ENCODE results near the gene TMEM163. TPM values are rescaled to one million over a fixed set of nuclear protein-coding genes. Genes with fewer than 3 reads are reported as not detected.

The TMEM163 gene
- total RNA-seq, 1 experiment from 2014 or later: 0.12 TPM

DNA sequence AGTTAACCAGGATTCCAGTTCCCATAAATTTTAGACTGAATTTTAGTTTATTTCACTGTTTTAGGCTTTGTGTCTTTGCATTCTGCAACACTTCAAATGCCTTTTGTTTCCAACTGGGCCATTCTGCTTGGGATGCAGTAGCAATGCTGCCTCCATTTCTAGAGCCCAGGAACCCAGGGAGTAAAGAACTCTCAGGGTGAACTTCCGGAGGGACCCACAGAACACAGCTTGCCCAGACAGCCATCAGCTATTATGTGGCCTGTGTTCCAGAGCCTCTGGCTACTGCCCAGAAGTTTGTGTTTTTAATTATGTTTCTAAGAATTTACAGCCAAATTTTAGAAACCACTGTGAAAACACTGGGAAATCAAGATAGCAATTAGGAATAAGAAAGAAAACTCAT lies 145.1 kb downstream of the TMEM163 start:
- Histone ChIP-seq H3K9me2 (ENCODE audit: insufficient read depth) (no peaks in the 10 kb centered on the region), H3K4me1 (ENCODE audit: control insufficient read depth in 1 of 2, insufficient read depth in 2 of 2, low read length in 2 of 2) (no peaks in the 10 kb centered on the region), H3K4me2 (ENCODE audit: low read length) (no peak overlapping the region), H4K20me1 (ENCODE audit: insufficient read depth) (no peaks in the 10 kb centered on the region), H2AFZ (ENCODE audit: low read depth, low read length, poor library complexity, severe bottlenecking) (no peak overlapping the region), H3K27me3 (ENCODE audit: insufficient read depth, low read length) (peaks cover 14% of the 10 kb centered on the region; the same call in 1 of the 2 replicates), H3K79me2 (ENCODE audit: insufficient read depth, low read length) (no peaks in the 10 kb centered on the region), H3K9me3 (ENCODE audit: control insufficient read depth in 1 of 2, insufficient read depth in 1 of 2, low read depth in 1 of 2, low read length in 2 of 2) (no peaks in the 10 kb centered on the region), H3K36me3 (ENCODE audit: control insufficient read depth in 1 of 2, insufficient read depth in 2 of 2, low read length in 2 of 2) (no peaks in the 10 kb centered on the region), H3K4me3 (replicated peaks in 1 of 2; ENCODE audit: low read depth in 1 of 2, low read length in 2 of 2) (no peak overlapping the region), H3K9ac (ENCODE audit: low read length) (no peak overlapping the region), H3K27ac (ENCODE audit: low read depth, low read length) (no peak overlapping the region)
- ATAC-seq: no peak
- intact Hi-C loops (cut with micrococcal nuclease): no loop called here
- TF ChIP-seq, protein P1, sequence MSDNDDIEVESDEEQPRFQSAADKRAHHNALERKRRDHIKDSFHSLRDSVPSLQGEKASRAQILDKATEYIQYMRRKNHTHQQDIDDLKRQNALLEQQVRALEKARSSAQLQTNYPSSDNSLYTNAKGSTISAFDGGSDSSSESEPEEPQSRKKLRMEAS (IDR thresholded peaks at IDR 0.05): no peak
- TF ChIP-seq FOSL1 (IDR thresholded peaks at IDR 0.05; ENCODE audit: low read depth): no peak
- TF ChIP-seq JUND (IDR thresholded peaks at IDR 0.05): no peak
- no peak for TF ChIP-seq ZFX (IDR thresholded peaks at IDR 0.05)
- BruUV-seq (replicated peaks): no TSS peak
- DNase-seq (ENCODE audit: low read depth, low spot score): no peak
- ChIA-PET CTCF (no interaction called here), POLR2A (no interaction called here), RAD21 (ENCODE audit: low non-redundant PET in 1 of 2, low total read pairs in 2 of 2, uncharacterized antibody in 2 of 2, unreplicated experiment in 2 of 2) (no interaction called here)

DNA sequence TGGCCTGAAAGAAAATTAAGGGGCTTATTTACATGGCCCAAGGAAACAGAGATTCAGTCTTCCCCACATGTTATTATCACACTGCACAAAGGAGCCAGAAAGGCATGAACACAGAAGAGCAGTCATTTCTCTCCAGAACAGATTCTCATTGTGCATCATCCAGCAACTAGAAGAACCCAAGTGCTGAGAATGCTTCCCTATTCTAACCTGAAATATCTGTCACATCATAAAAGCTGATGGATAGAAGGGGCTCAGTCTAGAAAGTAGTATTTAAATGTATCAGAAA lies 145.8 kb downstream of the TMEM163 start:
- intact Hi-C loops (cut with micrococcal nuclease): no loop called here
- ChIA-PET CTCF (no interaction called here), POLR2A (no interaction called here), RAD21 (ENCODE audit: low non-redundant PET in 1 of 2, low total read pairs in 2 of 2, uncharacterized antibody in 2 of 2, unreplicated experiment in 2 of 2) (no interaction called here)
- no peak for DNase-seq (ENCODE audit: low read depth, low spot score)
- Histone ChIP-seq H3K4me3 (replicated peaks in 1 of 2; ENCODE audit: low read depth in 1 of 2, low read length in 2 of 2) (no peak overlapping the region), H3K9me3 (ENCODE audit: control insufficient read depth in 1 of 2, insufficient read depth in 1 of 2, low read depth in 1 of 2, low read length in 2 of 2) (no peaks in the 10 kb centered on the region), H3K9me2 (ENCODE audit: insufficient read depth) (no peaks in the 10 kb centered on the region), H3K9ac (ENCODE audit: low read length) (no peak overlapping the region), H4K20me1 (ENCODE audit: insufficient read depth) (no peaks in the 10 kb centered on the region), H3K36me3 (ENCODE audit: control insufficient read depth in 1 of 2, insufficient read depth in 2 of 2, low read length in 2 of 2) (no peaks in the 10 kb centered on the region), H3K27me3 (ENCODE audit: insufficient read depth, low read length) (peaks cover 14% of the 10 kb centered on the region; the same call in 1 of the 2 replicates), H3K4me1 (ENCODE audit: control insufficient read depth in 1 of 2, insufficient read depth in 2 of 2, low read length in 2 of 2) (no peaks in the 10 kb centered on the region), H2AFZ (ENCODE audit: low read depth, low read length, poor library complexity, severe bottlenecking) (no peak overlapping the region), H3K4me2 (ENCODE audit: low read length) (no peak overlapping the region), H3K79me2 (ENCODE audit: insufficient read depth, low read length) (no peaks in the 10 kb centered on the region), H3K27ac (ENCODE audit: low read depth, low read length) (no peak overlapping the region)
- no peak for ATAC-seq
- BruUV-seq (replicated peaks): no TSS peak
- TF ChIP-seq SRF (IDR thresholded peaks at IDR 0.05; ENCODE audit: low read depth) (no peak), REST (IDR thresholded peaks at IDR 0.05; ENCODE audit: low read depth) (no peak), POLR2AphosphoS5 (IDR thresholded peaks at IDR 0.05; ENCODE audit: low read depth, low read length) (no peak), SP1 (IDR thresholded peaks at IDR 0.05; ENCODE audit: low read depth) (no peak), FOSL1 (IDR thresholded peaks at IDR 0.05; ENCODE audit: low read depth) (no peak), ATF3 (IDR thresholded peaks at IDR 0.05) (no peak), EGR1 (IDR thresholded peaks at IDR 0.05; ENCODE audit: low read depth) (no peak), SIN3A (IDR thresholded peaks at IDR 0.05; ENCODE audit: low read depth) (no peak), POLR2A (IDR thresholded peaks at IDR 0.05; ENCODE audit: borderline replicate concordance, extremely low read depth, insufficient read depth, insufficient read length) (no peak), EZH2phosphoT487 (IDR thresholded peaks at IDR 0.05; ENCODE audit: borderline replicate concordance) (no peak)
- TF ChIP-seq, protein P2, sequence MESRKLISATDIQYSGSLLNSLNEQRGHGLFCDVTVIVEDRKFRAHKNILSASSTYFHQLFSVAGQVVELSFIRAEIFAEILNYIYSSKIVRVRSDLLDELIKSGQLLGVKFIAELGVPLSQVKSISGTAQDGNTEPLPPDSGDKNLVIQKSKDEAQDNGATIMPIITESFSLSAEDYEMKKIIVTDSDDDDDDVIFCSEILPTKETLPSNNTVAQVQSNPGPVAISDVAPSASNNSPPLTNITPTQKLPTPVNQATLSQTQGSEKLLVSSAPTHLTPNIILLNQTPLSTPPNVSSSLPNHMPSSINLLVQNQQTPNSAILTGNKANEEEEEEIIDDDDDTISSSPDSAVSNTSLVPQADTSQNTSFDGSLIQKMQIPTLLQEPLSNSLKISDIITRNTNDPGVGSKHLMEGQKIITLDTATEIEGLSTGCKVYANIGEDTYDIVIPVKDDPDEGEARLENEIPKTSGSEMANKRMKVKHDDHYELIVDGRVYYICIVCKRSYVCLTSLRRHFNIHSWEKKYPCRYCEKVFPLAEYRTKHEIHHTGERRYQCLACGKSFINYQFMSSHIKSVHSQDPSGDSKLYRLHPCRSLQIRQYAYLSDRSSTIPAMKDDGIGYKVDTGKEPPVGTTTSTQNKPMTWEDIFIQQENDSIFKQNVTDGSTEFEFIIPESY (IDR thresholded peaks at IDR 0.05; ENCODE audit: extremely low read depth, insufficient replicate concordance, low read length): no peak
- TF ChIP-seq, protein P3, sequence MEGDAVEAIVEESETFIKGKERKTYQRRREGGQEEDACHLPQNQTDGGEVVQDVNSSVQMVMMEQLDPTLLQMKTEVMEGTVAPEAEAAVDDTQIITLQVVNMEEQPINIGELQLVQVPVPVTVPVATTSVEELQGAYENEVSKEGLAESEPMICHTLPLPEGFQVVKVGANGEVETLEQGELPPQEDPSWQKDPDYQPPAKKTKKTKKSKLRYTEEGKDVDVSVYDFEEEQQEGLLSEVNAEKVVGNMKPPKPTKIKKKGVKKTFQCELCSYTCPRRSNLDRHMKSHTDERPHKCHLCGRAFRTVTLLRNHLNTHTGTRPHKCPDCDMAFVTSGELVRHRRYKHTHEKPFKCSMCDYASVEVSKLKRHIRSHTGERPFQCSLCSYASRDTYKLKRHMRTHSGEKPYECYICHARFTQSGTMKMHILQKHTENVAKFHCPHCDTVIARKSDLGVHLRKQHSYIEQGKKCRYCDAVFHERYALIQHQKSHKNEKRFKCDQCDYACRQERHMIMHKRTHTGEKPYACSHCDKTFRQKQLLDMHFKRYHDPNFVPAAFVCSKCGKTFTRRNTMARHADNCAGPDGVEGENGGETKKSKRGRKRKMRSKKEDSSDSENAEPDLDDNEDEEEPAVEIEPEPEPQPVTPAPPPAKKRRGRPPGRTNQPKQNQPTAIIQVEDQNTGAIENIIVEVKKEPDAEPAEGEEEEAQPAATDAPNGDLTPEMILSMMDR (IDR thresholded peaks at IDR 0.05 in 2 of 3, conservative IDR thresholded peaks at IDR 0.05 in 1 of 3; ENCODE audit: borderline replicate concordance in 1 of 3, insufficient read depth in 1 of 3, low read depth in 2 of 3, low read length in 2 of 3): no peak

Measured in HCT116 (cell line).